Trophoblast cell (in vitro differentiated cells and primary cell): ENCODE data around the gene PCGF3.

Experiments used
- DNase-seq, 2 donors: peaks; one replicate each; pipeline ENCODE4 v3.0.0-alpha.2; 2016
- H2AFZ ChIP-seq: 2 replicates; pipeline ENCODE4 v1.6.1; 2013; ENCODE audit warnings: low read length, moderate library complexity, mild to moderate bottlenecking; ENCODE audit not compliant: insufficient read depth, poor library complexity
- H2AK5ac ChIP-seq: 2 replicates; pipeline ENCODE4 v1.6.1; 2013; ENCODE audit warnings: mild to moderate bottlenecking, low read length
- H2BK120ac ChIP-seq: 2 replicates; pipeline ENCODE4 v1.6.1; 2013; ENCODE audit warnings: low read length, mild to moderate bottlenecking, moderate library complexity; ENCODE audit not compliant: insufficient read depth, poor library complexity
- H2BK12ac ChIP-seq: 2 replicates; pipeline ENCODE4 v1.6.1; 2013; ENCODE audit warnings: mild to moderate bottlenecking, low read length, moderate library complexity
- H2BK5ac ChIP-seq: 2 replicates; pipeline ENCODE4 v1.6.1; 2013; ENCODE audit warnings: low read length, low read depth, moderate library complexity, mild to moderate bottlenecking; ENCODE audit not compliant: poor library complexity
- H3K14ac ChIP-seq: 2 replicates; pipeline ENCODE4 v1.6.1; 2013; ENCODE audit warnings: mild to moderate bottlenecking, low read length
- H3K18ac ChIP-seq: 2 replicates; pipeline ENCODE4 v1.6.1; 2013; ENCODE audit warnings: mild to moderate bottlenecking, low read length
- H3K23ac ChIP-seq: 2 replicates; pipeline ENCODE4 v1.6.1; 2013; ENCODE audit warnings: low read length
- H3K27ac ChIP-seq: 2 replicates; pipeline ENCODE4 v1.5.1; 2013; ENCODE audit warnings: low read depth, mild to moderate bottlenecking, inconsistent platforms, low read length, moderate library complexity
- H3K27me3 ChIP-seq: 2 replicates; pipeline ENCODE4 v1.6.1; 2013; ENCODE audit warnings: inconsistent platforms, mild to moderate bottlenecking, low read length, moderate library complexity; ENCODE audit not compliant: insufficient read depth
- H3K36me3 ChIP-seq, 2 experiments: 1 replicate in 1 of 2; 2 replicates in 1 of 2; pipeline ENCODE4 v1.6.1; 2013; ENCODE audit warnings: low read length in 2 of 2, mild to moderate bottlenecking in 2 of 2, moderate library complexity in 1 of 2; ENCODE audit not compliant: insufficient read depth in 2 of 2, control insufficient read depth in 1 of 2
- H3K4ac ChIP-seq: 2 replicates; pipeline ENCODE4 v1.6.1; 2013; ENCODE audit warnings: low read depth, mild to moderate bottlenecking, low read length, moderate library complexity
- H3K4me1 ChIP-seq, 2 experiments: 1 replicate in 1 of 2; 2 replicates in 1 of 2; pipeline ENCODE4 v1.6.1; 2013; ENCODE audit warnings: low read length in 2 of 2, mild to moderate bottlenecking in 2 of 2, moderate library complexity in 1 of 2; ENCODE audit not compliant: insufficient read depth in 2 of 2, control insufficient read depth in 1 of 2
- H3K4me2 ChIP-seq: 2 replicates; pipeline ENCODE4 v1.6.1; 2013; ENCODE audit warnings: inconsistent platforms, mild to moderate bottlenecking, low read length, moderate library complexity
- H3K4me3 ChIP-seq: 2 replicates; pipeline ENCODE4 v1.5.1; 2013; ENCODE audit warnings: mild to moderate bottlenecking, low read depth, low read length, inconsistent platforms
- H3K79me1 ChIP-seq: one replicate; pipeline ENCODE4 v1.6.1; 2013; ENCODE audit warnings: low read length
- H3K79me2 ChIP-seq: 2 replicates; pipeline ENCODE4 v1.6.1; 2013; ENCODE audit warnings: low read length, mild to moderate bottlenecking; ENCODE audit not compliant: control insufficient read depth, insufficient read depth, poor library complexity
- H3K9ac ChIP-seq: 2 replicates; pipeline ENCODE4 v1.6.1; 2013; ENCODE audit warnings: mild to moderate bottlenecking, low read length
- H3K9me3 ChIP-seq: 2 replicates; pipeline ENCODE4 v1.6.1; 2013; ENCODE audit warnings: low read depth, mild to moderate bottlenecking, control low read depth, inconsistent platforms, low read length; ENCODE audit not compliant: insufficient read depth
- H4K12ac ChIP-seq: 2 replicates; pipeline ENCODE4 v1.6.1; 2013; ENCODE audit warnings: low read depth, mild to moderate bottlenecking, low read length, moderate library complexity
- H4K8ac ChIP-seq: 2 replicates; pipeline ENCODE4 v1.6.1; 2013; ENCODE audit warnings: low read depth, mild to moderate bottlenecking, low read length, moderate library complexity
- H4K91ac ChIP-seq: one replicate; pipeline ENCODE4 v1.6.1; 2013; ENCODE audit warnings: low read depth, mild to moderate bottlenecking, low read length, moderate library complexity
- WGBS: extraction: QIAGEN DNeasy Blood & Tissue Kit; methylation state at CpG from one replicate; pipeline ENCODE4 v1.1.7; 2013; ENCODE audit warnings: missing lambda C conversion rate; ENCODE audit not compliant: insufficient read length, insufficient coverage; ENCODE audit errors: extremely low coverage; 5-methylcytosine and 5-hydroxymethylcytosine counted together

Gene PCGF3

GRCh38 chr4:722169-722725, 16.6 kb downstream of the PCGF3 start:
- no peak overlapping the region for H2BK120ac ChIP-seq
- H3K79me2 ChIP-seq, result peaks cover 37% of the 10 kb centered on the region
- H3K36me3 ChIP-seq, result peaks cover 34 to 58% of the 10 kb centered on the region in 2 experiments
- no peak overlapping the region for H3K27ac ChIP-seq
- no peak overlapping the region for H2BK5ac ChIP-seq
- H2AFZ ChIP-seq, result no peak overlapping the region
- WGBS, result no CpG with 5 or more reads among the region's 47 CpGs
- H3K4me1 ChIP-seq, result peaks cover 0 to 3% of the 10 kb centered on the region in 2 experiments
- H3K23ac ChIP-seq, result no peak overlapping the region
- H3K14ac ChIP-seq, result no peak overlapping the region
- peaks cover 8% of the 10 kb centered on the region for H3K9me3 ChIP-seq
- H4K12ac ChIP-seq, result no peak overlapping the region
- no peak overlapping the region for H3K4me2 ChIP-seq
- no peak overlapping the region for H2BK12ac ChIP-seq
- no peak overlapping the region for H4K91ac ChIP-seq
- H3K18ac ChIP-seq, result no peak overlapping the region
- no peaks in the 10 kb centered on the region for H3K79me1 ChIP-seq
- no peaks in the 10 kb centered on the region for H3K27me3 ChIP-seq
- no peak overlapping the region for H4K8ac ChIP-seq
- no peak overlapping the region for H3K4me3 ChIP-seq
- no peak overlapping the region for H3K9ac ChIP-seq
- no peak for DNase-seq
- H2AK5ac ChIP-seq, result no peak overlapping the region
- H3K4ac ChIP-seq, result peak overlapping the region; percentile 43

GRCh38 chr4:722851-723360, 17.3 kb downstream of the PCGF3 start:
- Histone ChIP-seq H3K4me1 (peaks cover 0 to 3% of the 10 kb centered on the region in 2 experiments), H4K12ac (no peak overlapping the region), H3K9ac (no peak overlapping the region), H4K91ac (no peak overlapping the region), H3K4ac (peak overlapping the region; percentile 14), H3K18ac (no peak overlapping the region), H3K9me3 (peaks cover 8% of the 10 kb centered on the region), H3K79me2 (peaks cover 33% of the 10 kb centered on the region), H4K8ac (no peak overlapping the region), H3K23ac (no peak overlapping the region), H2AFZ (no peak overlapping the region), H3K36me3 (peaks cover 34 to 53% of the 10 kb centered on the region in 2 experiments), H3K4me3 (no peak overlapping the region), H2BK12ac (no peak overlapping the region), H3K27me3 (no peaks in the 10 kb centered on the region), H3K27ac (no peak overlapping the region), H3K79me1 (no peaks in the 10 kb centered on the region), H2AK5ac (no peak overlapping the region), H3K4me2 (no peak overlapping the region), H2BK120ac (no peak overlapping the region), H3K14ac (no peak overlapping the region), H2BK5ac (no peak overlapping the region)
- no CpG with 5 or more reads among the region's 61 CpGs for WGBS
- no peak for DNase-seq

- Histone ChIP-seq H3K18ac (no peak overlapping the region), H3K36me3 (peaks cover 34 to 56% of the 10 kb centered on the region in 2 experiments), H2AK5ac (no peak overlapping the region), H3K4ac (peak overlapping the region; percentile 14), H3K14ac (no peak overlapping the region), H3K9ac (no peak overlapping the region), H3K27ac (no peak overlapping the region), H3K4me3 (no peak overlapping the region), H3K79me1 (no peaks in the 10 kb centered on the region), H2AFZ (no peak overlapping the region), H2BK5ac (no peak overlapping the region), H3K23ac (no peak overlapping the region), H4K91ac (no peak overlapping the region), H4K8ac (no peak overlapping the region), H4K12ac (no peak overlapping the region), H3K4me2 (no peak overlapping the region), H3K9me3 (peaks cover 8% of the 10 kb centered on the region), H2BK120ac (no peak overlapping the region), H3K4me1 (peaks cover 0 to 3% of the 10 kb centered on the region in 2 experiments), H3K79me2 (peaks cover 27% of the 10 kb centered on the region), H2BK12ac (no peak overlapping the region), H3K27me3 (no peaks in the 10 kb centered on the region)
- WGBS, result no CpG with 5 or more reads among the region's 28 CpGs
- DNase-seq, result no peak
Measured at GRCh38 chr4:723751-724530, 18.3 kb downstream of the PCGF3 start.

GRCh38 chr4:725391-726234, 20.0 kb downstream of the PCGF3 start:
- Histone ChIP-seq H3K9me3 (peaks cover 6% of the 10 kb centered on the region), H2BK5ac (no peak overlapping the region), H3K79me2 (peaks cover 25% of the 10 kb centered on the region), H3K4me2 (no peak overlapping the region), H4K91ac (no peak overlapping the region), H2AFZ (no peak overlapping the region), H3K27ac (no peak overlapping the region), H2BK12ac (no peak overlapping the region), H3K9ac (no peak overlapping the region), H2AK5ac (no peak overlapping the region), H3K4me1 (peaks cover 0 to 3% of the 10 kb centered on the region in 2 experiments), H3K79me1 (no peaks in the 10 kb centered on the region), H3K18ac (no peak overlapping the region), H3K14ac (no peak overlapping the region), H3K27me3 (no peaks in the 10 kb centered on the region), H2BK120ac (no peak overlapping the region), H3K36me3 (peaks cover 38 to 51% of the 10 kb centered on the region in 2 experiments), H4K8ac (no peak overlapping the region), H4K12ac (no peak overlapping the region), H3K23ac (no peak overlapping the region), H3K4ac (peak overlapping the region; percentile 7), H3K4me3 (no peak overlapping the region)
- no CpG with 5 or more reads among the region's 41 CpGs for WGBS
- DNase-seq, result peak in 1 of 2 donors; percentile 46
